Measurements from ENCODE around the gene RNF222. TPM values are rescaled to one million over a fixed set of nuclear protein-coding genes. Genes with fewer than 3 reads are reported as not detected.

RNF222 gene
- total and polyA plus RNA-seq, 2 of the 4 experiments (the other 2 are of a cell fraction) = not detected

DNA sequence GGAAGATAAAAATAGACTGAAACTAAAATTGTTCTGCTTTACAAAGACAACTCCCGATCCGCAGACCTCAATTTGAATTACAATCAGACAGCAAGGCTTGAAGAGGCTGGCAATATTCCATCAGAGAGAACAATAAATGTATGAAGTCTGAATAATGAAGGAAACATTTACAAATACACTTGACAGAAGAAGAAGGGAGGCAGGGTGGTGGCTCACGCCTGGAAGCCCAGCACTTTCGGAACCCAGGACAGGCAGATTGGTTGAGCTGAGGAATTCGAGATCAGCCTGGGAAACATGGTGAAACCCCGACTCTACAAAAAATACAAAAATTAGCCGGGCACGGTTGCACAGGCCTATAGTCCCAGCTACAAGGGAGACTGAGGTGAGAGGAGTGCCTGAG, 43.4 kb downstream of the RNF222 start:
- Histone ChIP-seq H4K91ac (ENCODE audit: insufficient read depth, low read depth, low read length) (no peak overlapping the region), H2AK9ac (replicated peaks; ENCODE audit: low read depth, low read length, poor library complexity) (no peak overlapping the region), H3K9me3 (ENCODE audit: control insufficient read depth, insufficient read depth, low read length) (no peaks in the 10 kb centered on the region), H2AK5ac (ENCODE audit: low read depth, low read length) (no peak overlapping the region), H3K4me2 (ENCODE audit: low read depth, low read length) (no peak overlapping the region), H4K8ac (ENCODE audit: low read depth in 2 of 2, low read length in 2 of 2) (no peak overlapping the region), H2BK15ac (ENCODE audit: low read depth, low read length) (no peak overlapping the region), H2AFZ (replicated peaks; ENCODE audit: low read length, poor library complexity) (no peak overlapping the region), H3K27me3 (ENCODE audit: control insufficient read depth, insufficient read depth, low read length) (no peaks in the 10 kb centered on the region), H3K56ac (ENCODE audit: extremely low read depth, insufficient read depth, low read length) (no peak overlapping the region), H3K4ac (ENCODE audit: low read depth, low read length) (no peak overlapping the region), H3K9me1 (ENCODE audit: insufficient read depth, low read length) (no peaks in the 10 kb centered on the region), H3K79me1 (ENCODE audit: low read depth in 1 of 2, low read length in 2 of 2) (no peaks in the 10 kb centered on the region), H4K20me1 (ENCODE audit: insufficient read depth, low read length) (no peaks in the 10 kb centered on the region), H3K18ac (ENCODE audit: low read depth, low read length) (no peak overlapping the region), H2BK5ac (ENCODE audit: low read depth, low read length, poor library complexity, severe bottlenecking) (no peak overlapping the region), H3K27ac (ENCODE audit: insufficient read depth, low read length) (no peak overlapping the region), H2BK120ac (ENCODE audit: low read depth, low read length) (no peak overlapping the region), H4K5ac (ENCODE audit: low read depth, low read length) (no peak overlapping the region), H3K4me1 (ENCODE audit: control insufficient read depth, insufficient read depth, low read length) (no peaks in the 10 kb centered on the region), H3K4me3 (ENCODE audit: insufficient read depth, low read depth, low read length) (no peak overlapping the region), H3K14ac (replicated peaks; ENCODE audit: low read depth, low read length) (no peak overlapping the region), H3K36me3 (ENCODE audit: control insufficient read depth, insufficient read depth, low read length) (no peaks in the 10 kb centered on the region), H3K23ac (ENCODE audit: low read depth, low read length) (no peak overlapping the region), H3K9ac (ENCODE audit: low read depth, low read length) (no peak overlapping the region), H2BK20ac (ENCODE audit: low read depth, low read length) (no peak overlapping the region)
- DNase-seq (no peak), ATAC-seq (ENCODE audit: low read depth) (no peak)
- in situ Hi-C loops (cut with MboI; ENCODE audit: low sequenced_read_pairs) (no loop called here), dilution Hi-C loops (cut with HindIII; ENCODE audit: low sequenced_read_pairs, unreplicated experiment) (no loop called here), intact Hi-C loops (cut with micrococcal nuclease) (no loop called here)
- no TSS peak for BruUV-seq (replicated peaks)
- CTCF ChIA-PET = interaction anchor here (1.4 kb wide), 1 partner anchor 19 kb away, joined by 3 read pairs; no protein-coding TSS in a partner anchor
- POLR2A ChIA-PET (ENCODE audit: unreplicated experiment) = no interaction called here
- TF ChIP-seq MAZ (IDR thresholded peaks at IDR 0.05; ENCODE audit: borderline replicate concordance, low read depth, low read length) = no peak
- no peak for TF ChIP-seq USF2 (IDR thresholded peaks at IDR 0.05; ENCODE audit: low read depth, low read length)
- TF ChIP-seq CEBPB (IDR thresholded peaks at IDR 0.05; ENCODE audit: low read depth, low read length) = no peak
- TF ChIP-seq NFE2L2 (IDR thresholded peaks at IDR 0.05; ENCODE audit: low read depth, low read length) = no peak
- no peak for TF ChIP-seq MAFK (IDR thresholded peaks at IDR 0.05; ENCODE audit: low read depth, low read length)
- no peak for TF ChIP-seq FOS (IDR thresholded peaks at IDR 0.05; ENCODE audit: low read depth, low read length)
- TF ChIP-seq BHLHE40 (IDR thresholded peaks at IDR 0.05; ENCODE audit: low read depth, low read length) = no peak
- no peak for TF ChIP-seq CTCF (conservative IDR thresholded peaks at IDR 0.05; ENCODE audit: low read depth, low read length)
- TF ChIP-seq RCOR1 (IDR thresholded peaks at IDR 0.05; ENCODE audit: insufficient replicate concordance, low read length) = no peak
- no peak for TF ChIP-seq ELK1 (IDR thresholded peaks at IDR 0.05; ENCODE audit: borderline replicate concordance, low read depth, low read length)
- no peak for TF ChIP-seq SMC3 (IDR thresholded peaks at IDR 0.05; ENCODE audit: low read depth, low read length)
- WGBS, 2 experiments (ENCODE audit: extremely low coverage in 2 of 2, insufficient read length in 1 of 2) = 80% methylated on average over 1 of the region's 8 CpGs; no CpG with 5 or more reads in 1 of the 2 experiments

Measured in IMR-90 (cell line).